H1 (cell line): ENCODE results near the gene MRPS14. TPM values are rescaled to one million over a fixed set of nuclear protein-coding genes. Genes with fewer than 3 reads are reported as not detected.

ENCODE experiments used
- KDM1A ChIP-seq: fragments of 200-600, 300-600 bp; sonication (generic); IDR thresholded peaks from 2 replicates; pipeline ENCODE4 v1.7.1; 2016; ENCODE audit warnings: mild to moderate bottlenecking, low read length, borderline replicate concordance
- polyA plus RNA-seq, 7 experiments: library from polyadenylated mRNA; depleted of rRNA in 3 of 7; stranded (reverse) in 5 of 7; unstranded in 2 of 7; fragments of >200 nt in 5 of 7; fragments of 200-250 nt in 2 of 7; gene quantifications; 1 replicate in 5 of 7; 2 replicates in 1 of 7; 4 replicates in 1 of 7; pipeline versions ENCODE4 v1.2.1 to v1.2.3, GENCODE V29; 2011 to 2013; ENCODE audit warnings: missing spikeins in 2 of 7, mixed read lengths in 2 of 7
- total RNA-seq: library from RNA; stranded (reverse); fragmentation: NEBNext Ultra II Directional; extraction: Animal tissue kit (Norgen Biotek cat#: 25700); gene quantifications from 2 replicates; pipeline ENCODE4 v1.2.1, GENCODE V29; 2021

Gene MRPS14
- total and polyA plus RNA-seq, 2 of the 8 experiments (the other 6 are each of a cell fraction or from before 2014, with no cell fraction given): 27.5 to 38.7 TPM

DNA sequence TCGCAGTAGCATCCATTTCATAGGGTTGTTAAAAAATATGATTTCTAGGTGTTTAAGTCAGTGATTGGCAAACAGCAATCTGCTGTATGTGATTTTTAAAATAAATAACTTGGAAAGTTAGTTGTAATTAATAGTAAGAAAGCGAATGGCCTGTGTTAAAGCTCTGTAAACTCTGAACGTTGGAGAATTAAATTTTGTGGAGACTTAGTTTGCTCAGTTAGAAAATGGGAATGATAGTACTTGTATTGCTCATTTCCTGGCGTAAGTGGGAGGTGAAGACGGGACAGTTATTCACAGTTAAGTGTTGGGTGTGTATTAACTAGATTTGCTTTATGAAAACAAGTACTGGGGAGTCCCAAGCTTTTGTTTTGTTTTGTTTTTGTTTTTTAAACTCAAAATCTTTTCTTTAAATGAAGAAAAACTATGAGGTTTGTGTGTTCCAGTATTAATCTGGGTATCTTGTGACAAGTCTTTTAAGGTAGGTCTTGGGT is 22.5 kb downstream of the MRPS14 start (continued):
- no peak for TF ChIP-seq KDM1A
